Duodenal mucosa (tissue), 2 donors: ENCODE results near the gene TTLL8.

Experiments
- H3K27ac ChIP-seq: one replicate; pipeline ENCODE4 v1.7.0; 2013; ENCODE audit warnings: low read depth, low read length
- H3K27me3 ChIP-seq, 2 donors: one replicate each; pipeline ENCODE4 v1.7.0; 2013; ENCODE audit warnings: low read length in 2 of 2, control low read depth in 1 of 2; ENCODE audit not compliant: insufficient read depth in 2 of 2, control insufficient read depth in 1 of 2
- H3K36me3 ChIP-seq, 2 donors: one replicate each; pipeline ENCODE4 v1.7.0; 2013; ENCODE audit warnings: low read length in 2 of 2, control low read depth in 1 of 2; ENCODE audit not compliant: insufficient read depth in 2 of 2, control insufficient read depth in 1 of 2
- H3K4me1 ChIP-seq, 2 donors: one replicate each; pipeline ENCODE4 v1.7.0; 2013; ENCODE audit warnings: low read length in 2 of 2, control low read depth in 1 of 2; ENCODE audit not compliant: insufficient read depth in 2 of 2, control insufficient read depth in 1 of 2
- H3K4me3 ChIP-seq, 2 donors: one replicate each; pipeline ENCODE4 v1.7.0; 2013; ENCODE audit warnings: low read length in 2 of 2, low read depth in 1 of 2
- H3K9ac ChIP-seq, 2 donors: one replicate each; pipeline ENCODE4 v1.7.0; 2013; ENCODE audit warnings: low read length in 2 of 2, low read depth in 1 of 2
- H3K9me3 ChIP-seq, 2 donors: one replicate each; pipeline ENCODE4 v1.7.0; 2013; ENCODE audit warnings: low read length in 2 of 2, control low read depth in 1 of 2; ENCODE audit not compliant: control insufficient read depth in 1 of 2

Gene TTLL8

DNA sequence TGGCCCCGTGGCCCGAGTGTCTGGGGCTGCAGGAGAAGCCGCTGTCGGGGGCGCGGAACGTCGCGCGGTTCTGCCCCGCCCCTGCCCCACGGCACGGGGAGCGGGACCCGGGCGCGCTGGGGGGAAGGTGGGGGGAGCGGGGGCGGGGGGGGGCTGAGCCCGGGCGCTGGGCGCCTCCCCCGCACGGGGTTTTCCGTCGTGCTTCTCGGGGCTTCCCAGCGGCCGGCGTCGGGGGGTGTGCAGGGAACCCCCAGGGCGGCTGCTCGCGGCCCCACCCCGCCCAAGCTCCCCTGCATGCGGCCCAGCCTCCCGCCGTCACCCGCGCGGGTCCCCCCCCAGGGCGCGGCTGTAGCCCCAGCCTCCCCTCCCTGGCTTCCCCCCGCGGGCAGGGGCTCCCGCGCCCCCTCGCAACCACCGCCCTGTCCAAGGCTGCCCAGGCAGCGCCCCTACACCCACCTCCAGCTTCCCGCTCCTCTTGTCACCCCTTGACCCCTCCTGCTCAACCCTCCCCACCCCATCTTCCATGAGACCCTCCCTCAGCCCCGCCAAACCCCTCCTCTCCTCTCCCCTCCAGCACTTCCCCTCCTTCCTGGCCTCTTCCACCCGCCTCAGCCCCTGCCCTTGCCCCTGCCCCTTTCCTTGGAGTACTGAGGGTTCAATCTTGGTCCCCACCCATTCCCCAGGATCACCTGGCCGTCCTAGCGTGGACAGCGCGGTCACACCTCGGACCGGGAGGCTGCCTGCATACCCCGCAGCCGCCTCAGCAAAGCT, 47.2 kb downstream of the TTLL8 start:
- Histone ChIP-seq H3K9ac (no peak overlapping the region), H3K4me1 (peaks cover 10 to 18% of the 10 kb centered on the region in 2 donors), H3K9me3 (no peaks in the 10 kb centered on the region), H3K36me3 (no peaks in the 10 kb centered on the region), H3K27ac (no peak overlapping the region), H3K4me3 (no peak overlapping the region), H3K27me3 (peaks cover 30 to 41% of the 10 kb centered on the region in 2 donors)

DNA sequence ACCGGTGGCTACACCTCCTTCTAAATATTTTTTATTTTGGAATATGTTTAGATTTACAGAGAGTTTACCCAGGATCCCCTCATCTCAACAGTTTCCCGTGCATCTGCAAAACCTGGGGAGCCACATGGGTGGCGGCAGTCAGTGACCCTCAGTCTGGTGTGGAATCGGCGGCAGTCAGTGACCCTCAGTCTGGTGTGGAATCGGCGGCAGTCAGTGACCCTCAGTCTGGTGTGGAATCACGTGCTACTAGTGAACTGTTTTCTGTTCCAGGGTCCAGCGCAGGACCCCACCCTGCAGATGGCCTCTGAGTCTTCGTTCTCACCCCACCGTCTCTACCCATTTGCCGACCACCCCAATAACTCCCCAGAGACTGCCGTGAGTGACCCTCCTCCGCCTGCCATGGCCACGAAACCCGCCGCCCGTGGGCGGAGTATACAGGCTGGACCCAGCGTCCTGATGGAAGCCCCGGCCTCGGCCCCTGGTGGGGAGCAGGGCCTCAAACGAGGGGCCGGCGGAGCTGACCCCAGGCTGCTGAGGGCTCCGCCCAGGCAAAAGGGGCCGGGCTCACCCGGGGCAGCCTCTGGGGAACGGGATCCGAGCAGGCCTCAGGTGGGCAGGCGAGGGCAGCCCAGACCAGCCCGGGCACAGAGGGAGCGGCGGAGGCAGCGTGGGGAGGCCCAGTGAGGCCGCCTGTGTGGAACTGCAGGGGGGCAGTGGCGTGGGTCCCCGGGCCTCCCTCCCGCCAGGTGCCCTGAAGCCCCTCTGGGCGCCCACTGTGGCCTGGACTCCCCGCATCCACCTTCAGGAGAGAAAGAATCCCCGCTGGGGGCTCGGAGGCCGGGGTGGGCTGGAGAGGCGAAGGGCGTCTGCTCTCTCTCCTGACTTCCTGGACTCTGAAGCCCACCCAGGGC, 48.1 kb downstream of the TTLL8 start:
- Histone ChIP-seq H3K4me3 (no peak overlapping the region), H3K36me3 (no peaks in the 10 kb centered on the region), H3K27ac (no peak overlapping the region), H3K9ac (no peak overlapping the region), H3K4me1 (peaks cover 12 to 19% of the 10 kb centered on the region in 2 donors), H3K27me3 (peaks cover 29 to 40% of the 10 kb centered on the region in 2 donors), H3K9me3 (no peaks in the 10 kb centered on the region)

- no peaks in the 10 kb centered on the region for H3K36me3 ChIP-seq
- no peak overlapping the region for H3K27ac ChIP-seq
- H3K4me3 ChIP-seq = no peak overlapping the region
- H3K9me3 ChIP-seq = no peaks in the 10 kb centered on the region
- peaks cover 21 to 32% of the 10 kb centered on the region in 2 donors for H3K27me3 ChIP-seq
- H3K9ac ChIP-seq = no peak overlapping the region
- peaks cover 12 to 19% of the 10 kb centered on the region in 2 donors for H3K4me1 ChIP-seq
These were observed 48.8 kb downstream of the TTLL8 start for GRCh38 chr22:50009251-50009650.

DNA sequence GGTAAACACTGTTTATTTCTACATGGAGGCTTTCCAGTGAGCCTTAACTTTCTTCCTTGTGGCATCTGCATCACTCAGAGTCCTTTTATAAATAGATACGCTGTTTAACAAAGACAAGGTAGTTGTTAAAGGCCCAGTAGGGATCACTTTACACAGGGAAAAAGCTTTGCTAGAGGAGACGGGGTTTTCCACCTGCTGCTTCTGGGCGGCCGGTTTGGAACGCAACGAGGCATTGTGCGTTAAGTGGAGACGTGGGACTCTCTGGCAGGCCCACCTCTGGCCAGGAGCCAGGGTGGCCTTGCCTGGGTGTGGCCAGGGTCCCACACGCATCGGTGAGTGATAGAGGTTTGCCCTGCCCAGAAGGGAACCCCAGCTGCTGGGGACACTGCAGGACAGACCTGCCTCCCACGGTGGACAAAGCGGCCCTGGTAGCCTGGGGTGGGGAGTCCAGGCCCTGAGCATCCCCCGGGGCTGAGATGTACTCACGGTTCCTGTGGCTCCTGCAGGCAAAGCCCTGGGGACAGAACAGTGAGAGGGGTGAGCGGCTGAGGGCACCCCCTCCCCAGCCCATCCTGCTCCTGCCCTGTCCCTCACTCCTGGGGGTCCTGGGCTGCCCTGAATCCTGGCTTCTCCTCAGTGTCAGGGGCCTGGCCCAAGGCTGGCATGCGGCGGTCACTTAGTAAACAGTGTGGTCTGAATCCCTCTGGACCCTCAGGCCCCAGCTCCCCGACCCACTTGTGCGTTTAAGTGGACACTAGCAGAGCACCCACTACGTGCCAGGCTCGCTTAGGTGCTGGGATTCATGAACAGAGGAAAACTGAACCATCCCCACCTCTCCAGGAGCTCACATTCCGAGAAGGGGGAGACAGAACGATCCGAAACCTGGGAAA, 49.7 kb downstream of the TTLL8 start:
- Histone ChIP-seq H3K27ac (no peak overlapping the region), H3K9ac (no peak overlapping the region), H3K9me3 (no peaks in the 10 kb centered on the region), H3K36me3 (no peaks in the 10 kb centered on the region), H3K27me3 (peaks cover 16 to 25% of the 10 kb centered on the region in 2 donors), H3K4me1 (peaks cover 12 to 19% of the 10 kb centered on the region in 2 donors), H3K4me3 (no peak overlapping the region)

GRCh38 chr22:50007057-50007511, 51.0 kb downstream of the TTLL8 start:
- no peak overlapping the region for H3K9ac ChIP-seq
- H3K27ac ChIP-seq = no peak overlapping the region

DNA sequence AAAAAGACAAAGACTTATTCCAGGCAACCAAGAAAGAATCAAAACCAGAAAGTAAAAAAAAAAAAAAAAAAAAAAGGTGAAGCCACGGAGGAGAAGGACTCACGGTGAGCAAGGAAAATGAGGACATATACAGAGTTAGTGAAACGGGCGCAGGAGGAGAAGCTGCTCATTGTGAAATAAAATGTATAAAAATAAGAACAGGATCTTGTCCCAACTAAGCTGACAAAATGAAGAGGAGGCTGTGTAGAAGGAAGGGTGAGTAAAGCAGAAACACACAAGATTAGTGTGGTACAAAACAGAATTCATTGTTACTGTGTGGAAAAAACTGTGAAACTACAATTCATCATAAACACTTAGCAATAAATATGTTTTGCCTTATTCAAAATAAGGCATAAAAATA, 53.2 kb downstream of the TTLL8 start:
- no peak overlapping the region for H3K27ac ChIP-seq
- H3K27me3 ChIP-seq = no peaks in the 10 kb centered on the region
- no peaks in the 10 kb centered on the region for H3K9me3 ChIP-seq
- H3K4me3 ChIP-seq = no peak overlapping the region
- H3K36me3 ChIP-seq = no peaks in the 10 kb centered on the region
- no peak overlapping the region for H3K9ac ChIP-seq
- H3K4me1 ChIP-seq = peaks cover 14 to 27% of the 10 kb centered on the region in 2 donors

More at GRCh38 chr22:50007057-50007511, 51.0 kb downstream of the TTLL8 start:
- H3K36me3 ChIP-seq = no peaks in the 10 kb centered on the region
- no peak overlapping the region for H3K4me3 ChIP-seq
- H3K4me1 ChIP-seq = peaks cover 12 to 17% of the 10 kb centered on the region in 2 donors
- no peaks in the 10 kb centered on the region for H3K9me3 ChIP-seq
- H3K27me3 ChIP-seq = peaks cover 11 to 12% of the 10 kb centered on the region in 2 donors

GRCh38 chr22:50002791-50003190, 55.3 kb downstream of the TTLL8 start:
- Histone ChIP-seq H3K4me3 (no peak overlapping the region), H3K9ac (no peak overlapping the region), H3K4me1 (peaks cover 15 to 23% of the 10 kb centered on the region in 2 donors), H3K27ac (no peak overlapping the region), H3K36me3 (no peaks in the 10 kb centered on the region), H3K27me3 (peaks cover 0 to 4% of the 10 kb centered on the region in 2 donors), H3K9me3 (no peaks in the 10 kb centered on the region)

DNA sequence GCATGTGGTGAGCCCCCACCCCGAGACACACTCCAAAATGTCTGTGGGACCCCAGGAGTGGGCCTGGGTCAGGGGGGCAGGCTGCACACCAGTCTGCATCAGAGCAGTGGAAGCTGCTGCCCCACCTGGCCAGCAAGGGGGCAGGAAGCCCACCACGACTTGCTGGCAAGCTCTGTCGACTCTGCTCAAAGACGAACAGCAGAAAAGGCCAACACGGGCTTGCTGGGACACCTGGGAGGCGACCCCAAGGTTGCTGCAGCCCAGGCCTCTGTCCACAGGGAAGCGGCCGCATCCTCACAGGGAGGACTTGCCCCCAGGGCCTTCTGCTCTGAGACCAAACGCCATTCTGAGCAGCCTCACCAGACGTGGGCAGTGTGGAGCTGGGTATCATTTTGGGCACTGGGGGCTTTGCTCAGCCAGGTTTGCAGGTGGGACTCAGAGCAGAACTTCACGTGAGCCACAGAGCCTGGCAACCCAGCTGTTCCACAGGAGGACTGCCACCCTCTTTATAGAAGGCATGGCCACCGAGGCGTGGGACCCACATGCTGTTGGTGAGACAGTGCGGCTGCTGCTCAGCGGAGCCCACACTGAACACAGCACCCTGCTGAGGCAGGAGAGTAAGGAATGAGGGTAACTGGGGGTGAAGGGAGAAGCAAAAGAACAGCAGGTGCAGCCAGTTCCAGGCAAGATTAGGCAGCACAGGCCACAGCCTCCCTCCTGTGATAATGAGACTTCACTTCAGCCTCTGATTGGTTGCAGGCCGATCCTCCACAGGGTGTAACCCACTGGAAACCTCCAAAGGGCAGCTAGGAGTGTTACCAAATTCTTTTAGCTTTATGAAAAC, 56.5 kb downstream of the TTLL8 start:
- Histone ChIP-seq H3K4me1 (peaks cover 25 to 28% of the 10 kb centered on the region in 2 donors), H3K27me3 (peaks cover 0 to 4% of the 10 kb centered on the region in 2 donors), H3K4me3 (no peak overlapping the region), H3K36me3 (no peaks in the 10 kb centered on the region), H3K27ac (no peak overlapping the region), H3K9me3 (no peaks in the 10 kb centered on the region), H3K9ac (peak overlapping the region in 1 of 2 donors; percentile 32)
